ENCODE measurements around the gene IGF1R.
A peak's percentile ranks its signal among the peaks of the same experiment; 100 is the strongest.

The IGF1R gene

DNA sequence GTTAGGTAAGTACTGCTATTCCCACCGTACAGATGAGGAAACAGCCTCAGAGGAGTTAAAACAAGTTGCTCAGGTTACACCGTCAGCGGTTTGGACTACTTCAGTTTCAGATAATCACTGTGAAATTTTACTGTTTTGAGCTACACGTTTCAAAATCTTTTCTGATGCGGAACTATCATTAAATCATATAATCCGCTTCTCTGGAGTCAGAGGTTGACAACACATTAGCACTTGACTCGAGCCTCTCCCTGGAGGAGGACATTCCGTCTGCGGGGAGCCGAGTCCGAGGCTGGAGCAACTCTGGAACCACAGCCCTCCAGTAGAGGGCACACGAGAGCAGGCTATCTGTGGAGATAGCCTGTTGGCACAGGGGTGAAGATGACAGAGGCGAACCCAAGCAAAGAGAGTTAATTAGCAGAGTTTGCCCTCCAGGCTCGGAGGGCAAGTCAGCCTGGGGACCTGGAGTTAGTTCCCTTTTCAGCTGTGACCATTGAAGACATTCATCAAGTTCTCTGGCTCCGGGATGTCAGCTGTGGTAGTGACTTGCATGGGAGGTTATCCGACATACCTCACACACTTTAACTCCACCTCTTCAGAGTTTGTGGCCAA, 131.2 kb downstream of the IGF1R start:
- peak; percentile 66 for DNase-seq

DNA sequence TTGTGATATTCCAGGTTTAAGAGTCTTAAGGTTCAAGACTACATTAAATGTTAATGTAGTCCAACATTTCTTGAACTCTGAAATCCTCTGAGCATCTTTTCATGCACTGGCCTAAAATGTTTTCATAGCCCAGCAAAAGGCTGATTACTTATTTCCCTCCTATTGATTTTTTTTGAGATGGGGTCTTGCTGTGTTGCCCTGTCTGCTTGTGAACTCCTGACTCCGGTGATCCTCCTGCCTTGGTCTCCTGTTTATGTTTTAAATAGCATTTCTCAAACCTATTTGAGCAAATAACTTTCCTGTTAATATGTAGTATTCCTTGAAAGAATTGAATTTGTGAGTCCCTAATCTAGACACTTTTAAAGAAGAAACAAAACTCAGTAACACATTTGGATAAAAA, 133.5 kb downstream of the IGF1R start:
- DNase-seq: no peak

DNA sequence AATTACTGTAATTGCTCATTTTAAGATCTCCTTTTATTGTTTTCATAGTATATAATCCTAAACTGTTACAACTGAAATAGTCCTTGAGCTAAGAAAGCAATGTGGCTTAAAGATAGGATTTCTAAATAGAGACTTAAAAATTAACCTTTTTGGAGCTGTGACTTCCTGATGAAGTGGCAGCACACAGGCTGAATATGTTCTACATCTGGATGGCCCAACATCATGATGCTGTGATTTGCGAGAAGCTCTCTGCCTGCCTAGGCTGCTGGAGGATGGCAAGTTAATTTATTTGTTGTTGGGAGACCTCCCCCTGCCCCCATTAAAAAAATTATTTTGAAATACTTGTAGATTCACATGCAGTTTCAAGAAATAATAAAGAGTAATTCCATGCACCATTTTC, 134.5 kb downstream of the IGF1R start:
- no peak for DNase-seq

DNA sequence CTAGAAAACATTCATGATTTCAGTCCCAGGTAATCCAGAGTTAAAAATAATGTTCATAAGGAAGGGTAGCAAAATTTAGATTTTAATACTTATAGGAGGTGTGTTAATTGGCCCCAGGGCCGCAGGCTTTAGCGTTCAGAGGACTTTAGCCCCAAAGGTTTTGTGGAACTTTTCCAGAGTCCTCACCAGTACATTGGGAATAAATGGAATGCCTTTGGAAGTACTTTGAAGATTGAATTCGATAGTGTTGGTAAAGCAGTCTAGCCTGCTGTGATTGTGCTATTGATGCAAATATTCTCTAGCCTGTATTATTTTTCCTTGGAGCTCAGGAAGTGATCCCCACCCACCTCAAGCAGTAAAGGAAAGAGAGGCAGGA, 137.1 kb downstream of the IGF1R start:
- DNase-seq: no peak

DNA sequence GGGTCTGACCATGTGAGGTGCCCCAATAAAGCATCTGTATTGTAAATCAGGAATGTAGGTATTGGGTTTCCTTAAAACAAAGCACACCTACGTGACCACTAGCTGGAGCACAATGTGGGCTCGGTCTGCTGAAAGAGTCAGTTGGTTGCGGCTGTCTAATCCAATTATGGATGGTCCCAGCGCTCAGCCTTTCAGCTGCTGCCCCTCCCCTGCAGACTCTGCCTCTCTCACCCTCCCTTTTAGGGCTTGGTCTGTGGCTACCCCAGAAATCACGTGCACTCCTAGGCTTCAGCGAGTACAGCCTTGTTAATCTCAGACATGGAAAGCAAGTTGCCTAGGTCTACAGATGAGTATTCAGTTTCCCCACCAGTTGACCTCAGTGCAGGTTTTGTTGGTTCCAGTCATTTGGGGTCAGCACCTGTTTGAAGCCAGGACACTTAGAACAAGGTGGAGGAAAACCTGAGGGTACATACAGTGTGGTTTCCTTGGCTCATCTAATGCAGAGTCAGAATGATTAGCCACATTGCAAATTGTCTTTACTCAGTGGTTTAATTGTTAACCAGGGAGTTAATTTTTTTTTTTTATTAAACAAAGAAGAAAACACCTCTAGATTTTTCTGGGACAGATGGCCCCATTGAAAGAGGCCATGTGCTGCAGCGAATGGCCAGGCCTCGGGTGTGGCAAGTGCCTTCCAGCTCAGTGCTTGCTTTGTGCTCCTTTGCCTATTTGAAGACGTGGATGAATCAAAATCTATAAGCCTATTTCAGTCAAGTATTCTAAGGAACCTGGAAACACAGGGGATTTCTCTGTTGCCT, 137.7 kb downstream of the IGF1R start:
- DNase-seq: no peak

DNA sequence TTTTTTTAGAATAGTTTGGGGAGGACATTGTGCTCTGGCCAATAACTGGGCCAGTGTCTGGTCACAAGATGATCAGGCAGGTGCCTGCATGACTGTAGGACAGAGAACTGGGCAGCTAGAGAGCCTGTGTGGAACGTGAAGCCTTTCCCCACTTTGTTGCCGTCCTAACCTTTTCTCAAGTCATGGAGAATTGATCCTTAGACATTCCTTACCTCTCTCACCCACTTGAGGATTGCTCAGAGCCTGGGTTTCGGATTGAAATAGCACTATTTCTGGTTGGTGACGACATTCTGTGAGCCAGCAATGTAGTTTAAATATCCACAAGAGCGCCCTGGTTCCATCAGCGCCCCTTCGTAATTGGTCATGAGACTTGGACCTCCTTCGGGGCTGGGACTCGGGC, 138.4 kb downstream of the IGF1R start:
- DNase-seq: no peak

DNA sequence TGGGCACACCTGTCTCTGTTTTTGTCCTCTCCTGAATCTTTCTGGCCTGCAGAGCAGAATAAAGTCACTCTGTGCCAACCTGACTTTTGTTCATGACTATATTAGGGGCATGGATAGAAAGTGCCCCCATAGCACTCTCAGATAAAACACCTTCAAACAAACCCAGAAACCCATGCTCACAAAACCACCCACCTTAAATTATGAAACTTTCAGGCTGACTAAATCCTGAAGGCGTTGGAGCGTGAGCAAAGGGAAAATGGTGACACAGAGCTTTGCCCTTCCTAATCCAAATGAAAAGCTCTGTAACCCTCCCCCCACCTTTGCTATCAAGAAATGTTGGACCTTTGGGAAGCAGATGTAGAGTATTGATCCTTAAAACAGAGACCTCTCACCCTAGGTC, 138.9 kb downstream of the IGF1R start:
- no peak for DNase-seq

DNA sequence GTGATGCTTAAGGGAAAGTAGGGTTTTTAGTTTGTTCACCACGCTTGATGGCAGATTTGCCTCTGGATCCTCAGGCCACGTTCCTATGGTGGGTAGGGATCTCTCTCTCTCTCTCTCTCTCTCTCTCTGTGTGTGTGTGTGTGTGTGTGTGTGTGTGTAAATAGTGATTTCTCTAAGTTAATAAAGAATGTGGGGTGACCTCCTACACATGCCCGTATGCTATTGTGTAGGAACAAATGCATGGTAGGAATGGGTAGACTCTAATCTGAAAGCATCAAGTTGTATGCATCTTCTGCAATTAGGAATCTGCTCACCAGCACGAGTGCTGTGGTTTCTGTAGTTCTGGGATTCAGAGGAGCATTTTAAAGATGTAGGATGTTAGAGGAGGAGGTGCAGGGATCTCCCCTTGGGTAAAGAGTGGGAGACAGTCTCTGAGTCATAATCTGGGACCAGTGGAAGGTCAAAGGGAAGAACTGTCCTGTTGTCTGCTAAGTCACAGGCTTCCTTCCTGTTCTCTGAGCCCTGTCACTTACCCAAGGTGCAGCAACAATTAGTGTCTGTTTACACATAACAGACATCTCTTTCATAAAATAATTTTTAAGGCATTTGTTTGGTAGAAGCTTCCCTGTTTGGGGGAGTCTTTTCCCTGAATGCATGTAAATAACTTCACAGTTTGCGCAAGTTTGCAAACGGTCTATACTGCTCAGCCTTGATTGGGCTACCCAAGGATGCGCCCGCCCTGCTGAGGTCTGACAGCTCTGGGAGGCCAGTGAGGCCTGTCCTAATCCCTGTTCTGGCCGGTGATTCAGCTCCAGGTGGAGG, 139.8 kb downstream of the IGF1R start:
- DNase-seq: no peak

DNA sequence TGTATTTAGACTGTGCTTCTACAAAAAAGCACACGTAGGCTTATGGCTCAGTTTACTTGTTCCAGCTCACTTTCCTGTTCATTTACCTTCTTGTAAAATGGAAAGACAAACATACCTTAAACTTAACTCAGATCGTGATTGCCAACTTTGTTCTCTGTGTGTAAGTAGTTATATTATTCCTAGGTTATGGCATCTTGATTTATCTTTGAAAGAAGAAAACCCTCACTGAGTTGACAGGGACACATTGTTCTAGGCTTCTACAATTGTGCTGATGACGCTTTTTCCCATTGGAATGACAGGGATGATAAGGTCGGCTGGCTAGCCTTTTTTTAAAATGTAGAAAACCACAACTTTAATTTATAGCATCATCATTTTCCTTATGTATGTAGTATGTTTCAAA, 140.7 kb downstream of the IGF1R start:
- DNase-seq: no peak

DNA sequence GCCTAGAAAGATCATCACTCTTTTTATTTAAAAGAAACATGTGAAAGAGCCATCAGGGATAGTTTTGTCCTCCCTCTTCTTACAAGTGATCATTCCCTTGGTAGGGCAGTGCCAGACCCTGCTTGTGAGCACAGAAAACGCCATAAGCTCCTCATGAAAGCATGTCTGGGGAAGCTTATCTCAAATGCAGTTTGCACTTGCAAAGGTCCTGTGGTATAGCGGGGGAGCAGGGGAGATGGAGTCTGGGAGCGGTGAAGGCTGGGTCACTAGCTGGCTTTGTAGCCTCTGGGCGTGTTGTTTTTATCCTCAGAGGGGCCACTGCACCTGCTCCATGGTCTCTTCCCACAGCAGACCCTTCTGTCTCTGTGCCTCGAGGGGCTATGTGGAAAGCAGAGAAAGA, 141.9 kb downstream of the IGF1R start:
- no peak for DNase-seq

DNA sequence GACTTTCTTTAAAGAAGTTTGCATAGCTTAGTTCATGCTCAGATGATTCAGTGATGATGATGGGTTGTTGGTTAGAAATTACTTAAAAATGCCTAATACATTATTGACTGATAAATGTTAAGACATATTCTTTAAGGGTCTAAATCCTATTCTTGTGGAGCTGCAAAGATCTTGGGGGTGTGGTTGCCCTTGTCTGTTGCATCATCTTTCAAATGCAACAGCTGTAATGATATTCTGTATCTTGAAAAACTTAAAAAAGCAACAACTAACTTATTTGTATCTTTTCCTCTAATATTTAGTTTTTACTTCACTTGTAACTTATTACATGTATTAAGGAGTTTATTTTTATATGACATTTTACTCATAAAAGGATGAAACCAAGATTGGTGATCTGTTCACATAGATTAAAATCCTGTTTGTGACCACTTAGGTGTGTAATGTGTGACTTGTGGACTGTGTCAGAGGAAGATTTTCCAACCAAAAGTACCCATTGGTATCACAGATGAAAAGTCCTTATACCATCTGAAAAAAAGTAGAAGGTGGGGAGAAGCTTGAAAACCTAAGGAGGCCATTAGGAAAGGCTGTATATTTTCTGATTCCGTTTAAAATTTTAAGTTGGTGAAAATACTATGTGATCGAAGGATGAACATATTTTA, 142.8 kb downstream of the IGF1R start:
- DNase-seq: no peak

DNA sequence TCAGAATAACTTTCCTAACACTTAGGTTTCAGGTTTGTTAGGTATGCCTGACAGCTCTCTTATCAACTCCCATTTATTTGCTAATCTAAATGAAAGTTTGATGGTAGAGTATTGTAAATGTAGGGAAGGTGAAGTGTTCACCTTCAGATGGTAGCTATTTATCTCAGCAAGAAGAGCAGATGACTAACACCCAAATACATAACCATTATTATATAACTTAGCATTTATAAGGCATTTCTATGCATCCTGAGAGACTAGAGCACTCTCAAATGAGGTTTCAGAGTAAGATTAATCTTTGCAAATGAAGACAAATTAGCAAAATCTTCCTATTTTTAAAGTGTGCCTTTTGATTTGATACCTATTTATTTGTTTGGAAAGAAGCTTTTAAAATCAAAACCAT, 143.8 kb downstream of the IGF1R start:
- DNase-seq: no peak

DNA sequence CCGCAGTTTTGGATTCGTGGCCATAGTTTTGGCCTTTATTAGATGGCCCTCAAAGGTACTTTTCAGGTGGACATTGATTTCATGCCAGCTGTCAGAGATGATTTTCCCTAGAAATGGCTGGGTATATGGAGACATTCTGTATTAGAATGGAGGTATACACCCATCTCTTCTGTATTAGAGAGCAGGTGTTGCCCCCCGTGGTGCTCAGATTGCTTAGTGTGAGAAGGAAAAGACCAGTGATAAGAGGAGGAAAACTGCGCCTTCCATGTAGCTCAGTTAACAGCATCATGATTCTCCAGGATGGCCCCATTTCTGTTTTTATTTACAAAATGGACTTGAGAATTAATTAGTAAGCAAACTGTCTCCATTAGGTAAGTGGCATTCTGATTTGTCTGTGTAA, 145.9 kb downstream of the IGF1R start:
- DNase-seq: no peak

DNA sequence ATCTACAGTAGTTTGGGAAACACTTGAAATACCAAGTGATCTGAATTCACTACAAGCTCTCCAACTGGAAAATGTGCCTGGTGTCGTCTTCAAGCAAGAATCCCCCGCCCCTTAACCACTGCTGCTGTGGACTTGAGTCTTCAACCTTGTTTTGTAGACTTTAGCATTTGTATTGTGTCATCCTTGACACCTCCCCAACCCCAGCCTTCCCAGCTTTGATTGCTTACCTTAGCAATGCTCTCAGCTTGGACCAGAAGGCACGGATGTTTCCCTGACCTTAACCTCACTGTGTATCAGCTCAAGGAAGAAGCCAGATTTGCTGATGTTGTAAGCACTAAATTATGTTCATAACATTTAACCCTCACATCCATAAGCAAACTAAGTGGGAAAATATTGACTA, 146.4 kb downstream of the IGF1R start:
- no peak for DNase-seq

DNA sequence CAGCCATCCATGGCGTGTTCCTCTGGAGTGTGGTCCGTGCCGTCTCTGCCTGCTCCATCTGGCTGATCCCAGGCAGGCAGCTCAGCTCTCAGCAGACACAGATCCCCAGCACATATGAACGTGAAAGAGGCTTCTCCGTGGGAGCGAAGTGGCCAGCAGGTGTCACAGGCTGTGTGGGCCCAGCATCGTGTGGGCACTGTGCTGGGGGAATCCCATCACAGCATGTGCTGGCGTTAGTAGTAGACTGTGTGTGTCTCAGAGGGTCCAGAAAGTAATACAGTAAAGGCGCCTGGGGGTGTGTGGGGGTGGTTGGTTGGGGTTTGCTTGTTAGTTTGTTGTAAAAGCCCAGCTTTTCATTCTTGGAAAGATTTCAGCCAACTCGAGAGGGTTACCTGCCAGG, 147.6 kb downstream of the IGF1R start:
- no peak for DNase-seq

DNA sequence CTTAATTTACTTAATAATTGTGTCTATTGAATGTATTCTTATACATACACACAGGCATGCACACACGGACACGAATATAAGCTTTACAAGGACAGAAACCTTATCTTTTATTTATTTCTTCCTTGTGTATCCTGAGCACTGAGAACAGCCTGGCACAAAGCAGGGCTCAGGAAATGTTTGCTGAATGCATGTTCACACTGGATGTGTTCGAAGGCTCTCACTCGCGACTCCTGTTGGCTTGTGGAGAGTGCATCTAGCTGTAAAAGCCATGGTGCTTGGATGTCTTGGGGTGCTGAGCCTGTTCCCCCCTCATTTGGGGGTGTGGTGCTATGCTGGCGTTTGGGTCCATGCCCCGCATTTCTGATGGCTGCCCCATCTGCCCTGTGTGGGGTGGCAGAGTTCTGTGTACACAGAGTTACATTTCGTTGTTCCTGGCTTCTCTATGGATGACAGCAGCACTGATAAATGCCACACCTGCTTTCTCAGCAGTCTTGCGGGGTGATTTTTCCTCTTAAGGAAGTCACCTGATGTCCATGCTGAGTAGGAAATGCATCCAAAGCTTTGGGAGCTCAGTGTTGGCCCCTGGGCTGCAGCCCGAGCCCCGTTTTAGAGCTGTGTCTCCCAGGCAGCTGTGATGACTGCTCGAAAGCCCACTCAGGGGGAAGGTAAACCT, 148.5 kb downstream of the IGF1R start:
- no peak for DNase-seq

DNA sequence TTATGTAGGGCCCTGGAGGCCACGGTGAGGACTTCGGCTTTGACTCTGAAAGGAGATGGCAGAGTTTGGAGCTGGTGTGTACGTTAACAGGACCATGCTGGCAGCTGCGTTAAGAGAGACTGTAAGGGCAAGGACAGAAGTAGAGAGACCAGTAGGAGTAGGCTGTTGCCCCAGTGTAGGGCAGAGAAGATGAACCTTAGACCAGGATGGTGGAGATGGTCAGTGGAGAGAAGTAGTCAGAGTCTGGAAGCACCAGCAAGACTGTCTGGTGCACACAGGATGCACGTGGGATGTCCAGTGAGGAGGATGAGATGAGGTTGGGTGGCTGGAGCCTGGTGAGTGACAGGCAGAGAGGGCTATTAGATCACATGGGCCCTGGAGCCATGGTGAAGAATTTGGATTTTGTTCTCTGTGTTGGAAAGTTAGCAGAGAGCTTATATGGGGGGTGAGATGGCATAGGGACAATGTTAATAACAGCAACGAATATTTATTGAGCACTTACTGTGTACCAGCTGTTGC, 150.1 kb downstream of the IGF1R start:
- no peak for DNase-seq

DNA sequence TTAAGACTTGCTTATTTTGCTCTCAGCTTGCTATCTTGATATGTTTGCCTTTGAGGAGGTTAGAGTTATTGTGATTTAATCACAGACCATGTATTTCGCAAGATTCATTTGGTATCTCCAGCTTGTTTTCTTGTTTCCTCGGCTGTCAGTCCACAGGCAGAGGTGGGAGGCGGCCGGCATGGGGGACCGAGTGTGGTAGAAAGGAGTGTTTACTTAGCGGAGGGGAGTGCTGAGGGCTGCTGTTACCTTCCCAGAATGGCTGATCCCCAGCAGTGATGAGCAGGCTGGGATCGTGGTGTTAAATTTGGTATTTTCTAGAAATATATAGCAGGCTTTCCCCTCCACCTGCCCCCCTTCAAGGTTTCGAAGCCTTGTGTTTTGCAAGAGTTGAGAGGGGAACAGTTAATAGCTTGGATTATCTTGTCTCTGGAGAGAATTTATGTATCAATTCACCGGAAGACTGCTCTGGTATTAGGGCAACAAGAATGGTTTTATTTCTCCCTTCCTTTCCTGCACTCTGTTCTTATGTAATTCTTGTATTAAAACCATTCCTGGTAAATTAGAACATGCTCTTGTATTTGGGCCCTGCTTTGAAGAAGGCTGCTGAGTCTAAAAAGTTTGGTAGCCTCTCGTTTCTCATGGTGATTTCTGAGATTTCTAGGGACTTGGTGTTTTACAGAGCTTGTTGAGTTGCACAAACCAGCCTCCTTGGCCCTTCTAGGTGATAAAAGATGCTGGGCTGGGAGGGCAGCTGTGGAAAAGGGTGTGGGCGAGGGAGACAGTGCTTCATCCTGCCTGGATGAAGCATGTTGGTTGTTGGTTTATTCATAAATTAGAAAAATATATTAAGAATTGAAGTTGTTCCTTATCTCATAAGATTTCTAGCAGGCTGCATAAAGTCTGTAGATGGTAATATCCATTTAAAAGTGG, 151.4 kb downstream of the IGF1R start:
- peak; percentile 76 for DNase-seq

DNA sequence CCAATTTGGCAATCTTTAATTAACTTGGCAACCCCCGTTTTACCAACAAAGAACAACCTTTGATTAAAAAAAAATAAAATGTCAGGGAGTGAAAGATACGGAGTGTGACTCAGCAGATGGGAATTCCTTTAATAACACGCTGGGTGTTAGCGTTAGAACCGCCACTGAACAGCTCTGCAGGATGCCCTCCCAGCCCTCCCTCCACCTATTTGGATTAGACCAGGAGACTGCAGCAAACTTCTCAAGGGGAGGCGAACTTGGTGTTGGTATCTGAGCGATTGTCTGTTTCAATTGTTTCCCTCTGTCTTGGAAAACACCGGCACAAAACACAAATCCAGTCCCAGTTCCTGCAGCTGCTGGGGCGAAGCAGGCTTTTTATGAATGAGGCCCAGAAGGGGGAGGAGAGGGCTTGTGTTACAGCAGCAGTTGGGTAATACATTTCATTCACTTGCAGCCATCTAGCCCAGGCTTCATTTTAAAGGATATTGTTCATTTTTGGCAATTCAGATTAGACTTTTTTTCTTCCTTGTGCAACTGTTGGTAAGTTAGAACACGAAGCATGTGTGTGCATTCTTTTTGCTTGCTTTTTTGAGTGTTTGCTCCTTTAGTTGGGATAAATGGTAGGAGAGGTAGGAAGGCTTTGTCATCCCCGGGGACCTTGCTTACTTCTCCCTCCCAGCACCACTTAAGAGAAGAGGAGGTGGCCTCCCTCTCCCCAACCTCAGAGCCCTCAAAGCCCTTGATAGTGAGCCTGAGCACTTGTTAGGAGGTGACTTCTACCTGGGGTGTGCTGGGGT, 152.3 kb downstream of the IGF1R start:
- peak; percentile 84 for DNase-seq

DNA sequence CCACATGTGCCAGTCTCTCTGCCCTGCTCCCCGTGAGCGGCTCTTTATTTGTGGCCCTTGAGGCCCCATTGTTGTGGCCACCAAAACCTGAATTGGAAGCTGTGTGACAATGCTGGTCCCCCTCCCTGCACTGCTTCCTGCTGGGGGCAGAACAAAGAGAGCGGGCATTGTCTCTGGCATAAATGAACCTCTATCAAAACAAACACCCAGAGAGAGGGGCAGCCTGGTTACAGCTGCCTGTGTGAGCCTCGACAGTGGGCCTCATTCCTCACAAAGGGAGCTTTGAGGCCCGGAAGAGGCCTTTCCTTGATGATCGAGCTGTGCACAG, 152.9 kb downstream of the IGF1R start:
- no peak for DNase-seq

DNA sequence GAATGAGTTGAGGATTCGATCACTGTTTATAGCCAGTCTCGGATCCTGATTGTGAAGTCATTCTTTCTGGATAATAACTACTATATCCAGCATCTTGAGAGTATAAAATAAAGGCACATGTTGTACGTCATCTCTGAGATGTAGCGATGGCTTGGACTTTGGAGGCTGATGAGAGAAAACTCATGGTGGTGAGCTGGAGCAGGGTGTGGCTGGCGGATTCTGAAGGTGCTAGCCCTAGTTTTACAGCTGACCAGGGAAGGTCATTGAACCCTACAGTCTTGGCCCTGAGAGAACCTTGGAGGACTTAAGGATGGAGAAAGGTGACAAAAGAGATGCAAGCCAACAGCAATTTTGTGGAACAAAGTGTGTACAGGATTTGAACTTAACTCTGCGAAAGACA, 153.8 kb downstream of the IGF1R start:
- DNase-seq: no peak

All from fibroblast of skin of right quadriceps (primary cell).